Medulla oblongata (tissue), 1 donor: ENCODE results near the gene PADI4.
"Not testable (repeated sequence)": the region's sequence is repeated elsewhere in the genome, so short reads cannot be mapped to it uniquely, and the experiment has no call there.

Experiments used
- DNase-seq: peaks from one replicate; pipeline ENCODE4 v3.0.0-alpha.2; 2015; ENCODE audit errors: extremely low spot score

Gene PADI4

GRCh38 chr1:17393230-17393629, 85.2 kb downstream of the PADI4 start:
- DNase-seq, result peak; percentile 37

- DNase-seq, result peak; percentile 66
These were observed 90.1 kb downstream of the PADI4 start for GRCh38 chr1:17397910-17398695.

GRCh38 chr1:17400725-17401341, 92.8 kb downstream of the PADI4 start:
- DNase-seq, result no peak

GRCh38 chr1:17401841-17402240, 93.8 kb downstream of the PADI4 start:
- DNase-seq, result no peak

GRCh38 chr1:17403081-17403480, 95.1 kb downstream of the PADI4 start:
- no peak for DNase-seq

- no peak for DNase-seq
These were observed 96.2 kb downstream of the PADI4 start for GRCh38 chr1:17404034-17404684.

- no peak for DNase-seq
These were observed 96.8 kb downstream of the PADI4 start for GRCh38 chr1:17404820-17405219.

GRCh38 chr1:17405898-17406759, 98.1 kb downstream of the PADI4 start:
- DNase-seq, result peak; percentile 72

GRCh38 chr1:17406760-17407475, 98.9 kb downstream of the PADI4 start:
- not testable (repeated sequence) for DNase-seq

GRCh38 chr1:17407786-17408514, 100.0 kb downstream of the PADI4 start:
- not testable (repeated sequence) for DNase-seq

GRCh38 chr1:17409391-17409811, 101.4 kb downstream of the PADI4 start:
- DNase-seq, result no peak

GRCh38 chr1:17412093-17412870, 104.3 kb downstream of the PADI4 start:
- DNase-seq, result no peak
